A673 (cell line): ENCODE measurements around the gene TMEM8B.

ENCODE experiments used
- CTCF ChIP-seq: fragments of 300-800, 200-600 bp; sonication (generic); conservative IDR thresholded peaks from 2 replicates; pipeline ENCODE4 v1.5.1; 2017; ENCODE audit warnings: low read depth, mild to moderate bottlenecking, antibody characterized with exemption, low read length, moderate library complexity, mixed read lengths
- EZH2 ChIP-seq: fragments of 200-600 bp; sonication (generic); IDR thresholded peaks from 2 replicates; pipeline ENCODE4 v1.6.1; 2017; ENCODE audit warnings: borderline replicate concordance, low read depth, mild to moderate bottlenecking, mixed read lengths, antibody characterized with exemption, low read length; ENCODE audit not compliant: poor library complexity, severe bottlenecking

- no peak for TF ChIP-seq CTCF
- no peak for TF ChIP-seq EZH2
Measured at GRCh38 chr9:35820076-35820475, 9.0 kb upstream of the TMEM8B start.
